GM23338 (cell line): ENCODE results near the gene TMTC2. TPM values are rescaled to one million over a fixed set of nuclear protein-coding genes. Genes with fewer than 3 reads are reported as not detected.

Experiments used
- CREB1 ChIP-seq: fragments of 250-450 bp; sonication (Bioruptor Pico); IDR thresholded peaks from 2 replicates; pipeline ENCODE4 v1.5.0; 2020; ENCODE audit warnings: low read depth, mild to moderate bottlenecking, moderate library complexity
- ETS1 ChIP-seq: IDR thresholded peaks from 2 replicates; pipeline ENCODE4 v1.6.1; 2016; ENCODE audit warnings: antibody characterized with exemption
- EZH2phosphoT487 ChIP-seq: fragments of 200-600 bp; sonication (generic); IDR thresholded peaks from one replicate; pipeline ENCODE4 v1.8.1; 2018; ENCODE audit warnings: antibody characterized with exemption; ENCODE audit not compliant: unreplicated experiment
- NANOG ChIP-seq: IDR thresholded peaks from 2 replicates; pipeline ENCODE4 v1.6.1; 2016; ENCODE audit warnings: antibody characterized with exemption, borderline replicate concordance
- POLR2AphosphoS5 ChIP-seq: IDR thresholded peaks from 2 replicates; pipeline ENCODE4 v1.6.1; 2016; ENCODE audit warnings: antibody characterized with exemption, low read depth
- REST ChIP-seq: IDR thresholded peaks from one replicate; pipeline ENCODE4 v1.6.1; 2018; ENCODE audit warnings: antibody characterized with exemption; ENCODE audit not compliant: unreplicated experiment
- ZNF331 ChIP-seq: fragments of 250-450 bp; sonication (Bioruptor Pico); IDR thresholded peaks from 2 replicates; pipeline ENCODE4 v1.5.0; 2020; ENCODE audit warnings: low read depth, mild to moderate bottlenecking, moderate library complexity
- polyA plus RNA-seq: library from polyadenylated mRNA; unstranded; fragments of >200 nt; fragmentation: Nextera tagmentation; extraction: Ambion mirVana; gene quantifications from 2 replicates; pipeline ENCODE4 v1.2.1, GENCODE V29; 2016
- total RNA-seq: library from RNA; depleted of rRNA; stranded (reverse); fragments of >200 nt; shearing (Covaris generic); gene quantifications from 2 replicates; pipeline ENCODE4 v1.2.3, GENCODE V29; 2014
- TF ChIP-seq, protein P1 (sequence below): fragments of 250-450 bp; sonication (Bioruptor Pico); IDR thresholded peaks from 2 replicates; pipeline ENCODE4 v1.5.0; 2020; ENCODE audit warnings: mild to moderate bottlenecking, moderate library complexity

TMTC2 gene
- total and polyA plus RNA-seq, 2 experiments from 2014 or later = 0.57 to 6.5 TPM

- TF ChIP-seq, protein P1, sequence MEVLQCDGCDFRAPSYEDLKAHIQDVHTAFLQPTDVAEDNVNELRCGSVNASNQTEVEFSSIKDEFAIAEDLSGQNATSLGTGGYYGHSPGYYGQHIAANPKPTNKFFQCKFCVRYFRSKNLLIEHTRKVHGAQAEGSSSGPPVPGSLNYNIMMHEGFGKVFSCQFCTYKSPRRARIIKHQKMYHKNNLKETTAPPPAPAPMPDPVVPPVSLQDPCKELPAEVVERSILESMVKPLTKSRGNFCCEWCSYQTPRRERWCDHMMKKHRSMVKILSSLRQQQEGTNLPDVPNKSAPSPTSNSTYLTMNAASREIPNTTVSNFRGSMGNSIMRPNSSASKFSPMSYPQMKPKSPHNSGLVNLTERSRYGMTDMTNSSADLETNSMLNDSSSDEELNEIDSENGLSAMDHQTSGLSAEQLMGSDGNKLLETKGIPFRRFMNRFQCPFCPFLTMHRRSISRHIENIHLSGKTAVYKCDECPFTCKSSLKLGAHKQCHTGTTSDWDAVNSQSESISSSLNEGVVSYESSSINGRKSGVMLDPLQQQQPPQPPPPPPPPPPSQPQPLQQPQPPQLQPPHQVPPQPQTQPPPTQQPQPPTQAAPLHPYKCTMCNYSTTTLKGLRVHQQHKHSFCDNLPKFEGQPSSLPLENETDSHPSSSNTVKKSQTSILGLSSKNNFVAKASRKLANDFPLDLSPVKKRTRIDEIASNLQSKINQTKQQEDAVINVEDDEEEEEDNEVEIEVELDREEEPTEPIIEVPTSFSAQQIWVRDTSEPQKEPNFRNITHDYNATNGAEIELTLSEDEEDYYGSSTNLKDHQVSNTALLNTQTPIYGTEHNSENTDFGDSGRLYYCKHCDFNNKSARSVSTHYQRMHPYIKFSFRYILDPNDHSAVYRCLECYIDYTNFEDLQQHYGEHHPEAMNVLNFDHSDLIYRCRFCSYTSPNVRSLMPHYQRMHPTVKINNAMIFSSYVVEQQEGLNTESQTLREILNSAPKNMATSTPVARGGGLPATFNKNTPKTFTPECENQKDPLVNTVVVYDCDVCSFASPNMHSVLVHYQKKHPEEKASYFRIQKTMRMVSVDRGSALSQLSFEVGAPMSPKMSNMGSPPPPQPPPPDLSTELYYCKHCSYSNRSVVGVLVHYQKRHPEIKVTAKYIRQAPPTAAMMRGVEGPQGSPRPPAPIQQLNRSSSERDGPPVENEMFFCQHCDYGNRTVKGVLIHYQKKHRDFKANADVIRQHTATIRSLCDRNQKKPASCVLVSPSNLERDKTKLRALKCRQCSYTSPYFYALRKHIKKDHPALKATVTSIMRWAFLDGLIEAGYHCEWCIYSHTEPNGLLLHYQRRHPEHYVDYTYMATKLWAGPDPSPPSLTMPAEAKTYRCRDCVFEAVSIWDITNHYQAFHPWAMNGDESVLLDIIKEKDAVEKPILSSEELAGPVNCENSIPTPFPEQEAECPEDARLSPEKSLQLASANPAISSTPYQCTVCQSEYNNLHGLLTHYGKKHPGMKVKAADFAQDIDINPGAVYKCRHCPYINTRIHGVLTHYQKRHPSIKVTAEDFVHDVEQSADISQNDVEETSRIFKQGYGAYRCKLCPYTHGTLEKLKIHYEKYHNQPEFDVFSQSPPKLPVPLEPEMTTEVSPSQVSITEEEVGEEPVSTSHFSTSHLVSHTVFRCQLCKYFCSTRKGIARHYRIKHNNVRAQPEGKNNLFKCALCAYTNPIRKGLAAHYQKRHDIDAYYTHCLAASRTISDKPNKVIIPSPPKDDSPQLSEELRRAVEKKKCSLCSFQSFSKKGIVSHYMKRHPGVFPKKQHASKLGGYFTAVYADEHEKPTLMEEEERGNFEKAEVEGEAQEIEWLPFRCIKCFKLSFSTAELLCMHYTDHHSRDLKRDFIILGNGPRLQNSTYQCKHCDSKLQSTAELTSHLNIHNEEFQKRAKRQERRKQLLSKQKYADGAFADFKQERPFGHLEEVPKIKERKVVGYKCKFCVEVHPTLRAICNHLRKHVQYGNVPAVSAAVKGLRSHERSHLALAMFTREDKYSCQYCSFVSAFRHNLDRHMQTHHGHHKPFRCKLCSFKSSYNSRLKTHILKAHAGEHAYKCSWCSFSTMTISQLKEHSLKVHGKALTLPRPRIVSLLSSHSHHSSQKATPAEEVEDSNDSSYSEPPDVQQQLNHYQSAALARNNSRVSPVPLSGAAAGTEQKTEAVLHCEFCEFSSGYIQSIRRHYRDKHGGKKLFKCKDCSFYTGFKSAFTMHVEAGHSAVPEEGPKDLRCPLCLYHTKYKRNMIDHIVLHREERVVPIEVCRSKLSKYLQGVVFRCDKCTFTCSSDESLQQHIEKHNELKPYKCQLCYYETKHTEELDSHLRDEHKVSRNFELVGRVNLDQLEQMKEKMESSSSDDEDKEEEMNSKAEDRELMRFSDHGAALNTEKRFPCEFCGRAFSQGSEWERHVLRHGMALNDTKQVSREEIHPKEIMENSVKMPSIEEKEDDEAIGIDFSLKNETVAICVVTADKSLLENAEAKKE (CRISPR knock-in tag) = no peak
- TF ChIP-seq CREB1 (CRISPR knock-in tag) = no peak
- no peak for TF ChIP-seq REST
- TF ChIP-seq POLR2AphosphoS5 = no peak
- no peak for TF ChIP-seq NANOG
- no peak for TF ChIP-seq ZNF331 (CRISPR knock-in tag)
- TF ChIP-seq EZH2phosphoT487 = no peak
- TF ChIP-seq ETS1 = no peak
Measured at GRCh38 chr12:82659343-82660207, 27.1 kb upstream of the TMTC2 start (continued).
